Esophagus muscularis mucosa (tissue), 4 donors: Measurements from ENCODE around the gene ZFY. TPM values are rescaled to one million over a fixed set of nuclear protein-coding genes. Genes with fewer than 3 reads are reported as not detected.

ENCODE experiments used
- DNase-seq: peaks from one replicate; pipeline ENCODE4 v3.0.0-alpha.2; 2017; ENCODE audit errors: extremely low spot score
- H3K27ac ChIP-seq, 4 donors: fragments of 200-600 bp; sonication (generic); replicated peaks in 1 of 4; 1 replicate in 3 of 4; 2 replicates in 1 of 4; pipeline ENCODE4 v1.5.1; 2016 to 2019; ENCODE audit warnings: mild to moderate bottlenecking in 1 of 4
- H3K27me3 ChIP-seq, 4 donors: fragments of 200-600 bp; sonication (generic); one replicate each; pipeline versions ENCODE4 v1.5.1 to v1.6.0; 2016 to 2019
- H3K36me3 ChIP-seq, 4 donors: fragments of 200-600 bp; sonication (generic); one replicate each; pipeline ENCODE4 v1.5.1; 2016 to 2019
- H3K4me1 ChIP-seq, 4 donors: fragments of 200-600 bp; sonication (generic); one replicate each; pipeline ENCODE4 v1.5.1; 2016 to 2019
- H3K4me3 ChIP-seq, 4 donors: fragments of 200-600 bp; sonication (generic); 1 replicate in 2 of 4; 2 replicates in 2 of 4; pipeline ENCODE4 v1.5.1; 2016 to 2019; ENCODE audit warnings: mild to moderate bottlenecking in 4 of 4, moderate library complexity in 1 of 4
- H3K9me3 ChIP-seq, 4 donors: fragments of 200-600 bp; sonication (generic); 1 replicate in 3 of 4; 2 replicates in 1 of 4; pipeline ENCODE4 v1.5.1; 2016 to 2019
- CTCF ChIP-seq, 3 experiments: fragments of 200-600 bp in 2 of 3; fragments of 450-650 bp in 1 of 3; sonication (generic) in 2 of 3; IDR thresholded peaks; one replicate each; pipeline ENCODE4 v1.5.1; 2017 to 2019; ENCODE audit warnings: antibody characterized with exemption in 3 of 3, mild to moderate bottlenecking in 2 of 3, moderate library complexity in 1 of 3
- EP300 ChIP-seq: sonication (generic); formaldehyde crosslinking; IDR thresholded peaks from one replicate; pipeline ENCODE4 v1.6.1; 2017; ENCODE audit warnings: antibody characterized with exemption
- POLR2A ChIP-seq: fragments of 450-650 bp; IDR thresholded peaks from one replicate; pipeline ENCODE4 v1.6.1; 2017; ENCODE audit warnings: antibody characterized with exemption, moderate library complexity, mild to moderate bottlenecking, low read depth
- POLR2AphosphoS5 ChIP-seq, 2 donors: sonication (generic); formaldehyde crosslinking; IDR thresholded peaks; one replicate each; pipeline ENCODE4 v1.6.1; 2017; ENCODE audit warnings: antibody characterized with exemption in 2 of 2
- WGBS: methylation state at CpG from one replicate; pipeline ENCODE4 v1.1.5; 2018; 5-methylcytosine and 5-hydroxymethylcytosine counted together
- intact Hi-C: fragments of 100-400 bp; cut with DNase I; formaldehyde crosslinking; loops from one replicate; pipeline ENCODE4 v1.15.1; 2023
- total RNA-seq, 4 donors: library from RNA; depleted of rRNA; stranded (reverse); fragments of >200 nt; gene quantifications; one replicate each; pipeline versions ENCODE4 v1.1.0 to v1.2.1, GENCODE V29; 2016

The ZFY gene
- total RNA-seq, 4 donors from 2014 or later, result 0.06 to 24.9 (median 16.6) TPM; not detected in 1

GRCh38 chrY:2964814-2965213 is 29.6 kb downstream of the ZFY start:
- no peaks in the 10 kb centered on the region for H3K36me3 ChIP-seq
- DNase-seq, result no peak
- peaks cover 0 to 26% (median 11%) of the 10 kb centered on the region in 4 donors for H3K4me1 ChIP-seq
- TF ChIP-seq POLR2AphosphoS5 (IDR thresholded peaks at IDR 0.05) (no peak), POLR2A (no peak), EP300 (no peak), CTCF (IDR thresholded peaks at IDR 0.05) (no peak)
- intact Hi-C loops, result no loop called here
- no peak overlapping the region for H3K27ac ChIP-seq
- no CpG with 5 or more reads among the region's 1 CpG for WGBS
- no peak overlapping the region for H3K4me3 ChIP-seq
- no peaks in the 10 kb centered on the region for H3K27me3 ChIP-seq
- H3K9me3 ChIP-seq, result no peaks in the 10 kb centered on the region

GRCh38 chrY:2965629-2966028 is 30.4 kb downstream of the ZFY start:
- Histone ChIP-seq H3K36me3 (no peaks in the 10 kb centered on the region), H3K9me3 (no peaks in the 10 kb centered on the region), H3K27ac (no peak overlapping the region), H3K4me1 (peaks cover 0 to 34% (median 11%) of the 10 kb centered on the region in 4 donors), H3K27me3 (no peaks in the 10 kb centered on the region), H3K4me3 (no peak overlapping the region)
- no CpG with 5 or more reads among the region's 1 CpG for WGBS
- TF ChIP-seq CTCF (IDR thresholded peaks at IDR 0.05), result no peak
- no peak for TF ChIP-seq EP300
- no peak for TF ChIP-seq POLR2AphosphoS5 (IDR thresholded peaks at IDR 0.05)
- no peak for TF ChIP-seq POLR2A
- intact Hi-C loops, result no loop called here
- no peak for DNase-seq

- H3K36me3 ChIP-seq, result peaks cover 0 to 1% (median 0%) of the 10 kb centered on the region in 4 donors
- no peaks in the 10 kb centered on the region for H3K27me3 ChIP-seq
- no peak overlapping the region for H3K4me3 ChIP-seq
- intact Hi-C loops, result no loop called here
- DNase-seq, result no peak
- no peak for TF ChIP-seq POLR2A
- TF ChIP-seq CTCF (IDR thresholded peaks at IDR 0.05), result no peak
- TF ChIP-seq EP300, result no peak
- no peak for TF ChIP-seq POLR2AphosphoS5 (IDR thresholded peaks at IDR 0.05)
- no peak overlapping the region for H3K27ac ChIP-seq
- no peaks in the 10 kb centered on the region for H3K9me3 ChIP-seq
- H3K4me1 ChIP-seq, result peaks cover 0 to 50% (median 15%) of the 10 kb centered on the region in 4 donors
These were observed 34.4 kb downstream of the ZFY start for GRCh38 chrY:2969561-2969960.

GRCh38 chrY:2972708-2973107 is 37.5 kb downstream of the ZFY start:
- Histone ChIP-seq H3K4me1 (peaks cover 0 to 35% (median 8%) of the 10 kb centered on the region in 4 donors), H3K4me3 (no peak overlapping the region), H3K9me3 (no peaks in the 10 kb centered on the region), H3K27me3 (no peaks in the 10 kb centered on the region), H3K36me3 (peaks cover 0 to 28% (median 0%) of the 10 kb centered on the region in 4 donors), H3K27ac (no peak overlapping the region)
- intact Hi-C loops, result no loop called here
- no peak for TF ChIP-seq EP300
- TF ChIP-seq POLR2A, result no peak
- TF ChIP-seq CTCF (IDR thresholded peaks at IDR 0.05), result no peak
- TF ChIP-seq POLR2AphosphoS5 (IDR thresholded peaks at IDR 0.05), result no peak
- DNase-seq, result no peak
- no CpG with 5 or more reads among the region's 1 CpG for WGBS

GRCh38 chrY:2973110-2973751 is 38.0 kb downstream of the ZFY start:
- TF ChIP-seq EP300 (no peak), POLR2AphosphoS5 (IDR thresholded peaks at IDR 0.05) (no peak)
- Histone ChIP-seq H3K27ac (no peak overlapping the region), H3K4me3 (no peak overlapping the region), H3K4me1 (peaks cover 0 to 35% (median 8%) of the 10 kb centered on the region in 4 donors), H3K36me3 (peaks cover 0 to 33% (median 2%) of the 10 kb centered on the region in 4 donors), H3K9me3 (no peaks in the 10 kb centered on the region), H3K27me3 (no peaks in the 10 kb centered on the region)
- intact Hi-C loops, result no loop called here
- WGBS, result no CpG with 5 or more reads among the region's 5 CpGs
- DNase-seq, result no peak
